Measurements from ENCODE around the gene TMEM178A. TPM values are rescaled to one million over a fixed set of nuclear protein-coding genes. Genes with fewer than 3 reads are reported as not detected.

The TMEM178A gene
- total RNA-seq, 1 experiment from 2014 or later = 7.5 TPM

DNA sequence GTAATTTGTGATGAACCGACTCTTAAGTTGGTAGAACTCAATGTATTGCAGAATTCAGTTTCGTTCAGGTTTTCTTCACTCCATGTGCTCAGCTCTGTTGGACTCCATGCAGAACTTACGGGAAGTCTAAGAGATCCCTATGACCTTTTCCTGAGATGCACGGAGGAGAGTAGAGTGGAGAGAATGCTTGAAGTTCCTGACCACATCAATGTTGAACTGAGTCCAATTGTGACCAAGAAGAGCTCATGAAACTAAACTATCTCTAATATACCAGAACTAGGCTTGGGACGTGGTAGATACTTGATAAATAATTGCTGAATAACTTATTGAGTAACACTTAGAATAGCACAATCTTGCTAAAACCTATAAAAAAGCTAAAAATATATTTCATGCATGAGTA, 47.2 kb downstream of the TMEM178A start:
- no peak overlapping the region for H3K27ac Mint-ChIP-seq
- Histone ChIP-seq H3K4me1 (ENCODE audit: insufficient read depth, low read length) (no peaks in the 10 kb centered on the region), H2BK12ac (ENCODE audit: insufficient read length, low read depth, low read length) (no peak overlapping the region), H3K79me1 (ENCODE audit: insufficient read depth, low read depth, low read length, poor library complexity, severe bottlenecking) (no peaks in the 10 kb centered on the region), H3K27ac (ENCODE audit: insufficient read length, low read depth, low read length) (no peak overlapping the region), H4K91ac (ENCODE audit: insufficient read length, low read depth, low read length) (no peak overlapping the region), H3K23ac (ENCODE audit: insufficient read length, low read depth, low read length) (no peak overlapping the region), H3K9ac (ENCODE audit: extremely low read depth, insufficient read length, low read length) (no peak overlapping the region), H4K8ac (replicated peaks; ENCODE audit: insufficient read length, low read depth, low read length) (no peak overlapping the region), H3K4me2 (ENCODE audit: insufficient read depth, insufficient read length, low read length) (no peak overlapping the region), H3K14ac (ENCODE audit: insufficient read depth, low read length) (no peak overlapping the region), H4K20me1 (ENCODE audit: control insufficient read depth, insufficient read depth, insufficient read length) (no peaks in the 10 kb centered on the region), H3K56ac (ENCODE audit: insufficient read length, low read depth, low read length) (no peak overlapping the region), H3K27me3 (ENCODE audit: insufficient read depth, low read length) (no peaks in the 10 kb centered on the region), H2BK20ac (ENCODE audit: low read depth, low read length, poor library complexity, severe bottlenecking) (no peak overlapping the region), H2AFZ (ENCODE audit: low read length) (no peak overlapping the region), H3K79me2 (ENCODE audit: insufficient read depth, low read length) (no peaks in the 10 kb centered on the region), H3K18ac (ENCODE audit: insufficient read length, low read depth, low read length) (no peak overlapping the region), H2BK15ac (ENCODE audit: low read depth, low read length) (no peak overlapping the region), H3K9me3 (ENCODE audit: control insufficient read depth, low read depth, low read length) (no peaks in the 10 kb centered on the region), H2AK5ac (ENCODE audit: insufficient read length, low read length) (no peak overlapping the region), H2BK120ac (ENCODE audit: low read depth, low read length, poor library complexity, severe bottlenecking) (no peak overlapping the region), H3K4ac (ENCODE audit: low read depth, low read length) (no peak overlapping the region), H3T11ph (ENCODE audit: low read length) (no peak overlapping the region), H3K23me2 (ENCODE audit: insufficient read length, low read depth, low read length, poor library complexity, severe bottlenecking) (no peaks in the 10 kb centered on the region), H4K5ac (ENCODE audit: insufficient read length, low read depth, low read length) (no peak overlapping the region), H2BK5ac (ENCODE audit: insufficient read length, low read length) (no peak overlapping the region)
- H3K4me1 Mint-ChIP-seq = no peaks in the 10 kb centered on the region
- no peak for DNase-seq
- 0 out of 5 replicates have a peak, but pooled peaks cover 0 to 2% of the 10 kb centered on the region in 2 experiments for H3K9me3 Mint-ChIP-seq
- peaks cover 2 to 3% (median 2%) of the 10 kb centered on the region in 3 experiments; a peak in 6 of 7 replicates for H3K36me3 Mint-ChIP-seq (ENCODE audit: insufficient read depth in 1 of 3, low read depth in 3 of 3)
- no CpG with 5 or more reads among the region's 5 CpGs for WGBS (ENCODE audit: extremely low coverage, insufficient read length, low lambda C conversion rate)
- H3K27me3 Mint-ChIP-seq (ENCODE audit: low read depth) = no peaks in the 10 kb centered on the region
- TF ChIP-seq, protein P1, sequence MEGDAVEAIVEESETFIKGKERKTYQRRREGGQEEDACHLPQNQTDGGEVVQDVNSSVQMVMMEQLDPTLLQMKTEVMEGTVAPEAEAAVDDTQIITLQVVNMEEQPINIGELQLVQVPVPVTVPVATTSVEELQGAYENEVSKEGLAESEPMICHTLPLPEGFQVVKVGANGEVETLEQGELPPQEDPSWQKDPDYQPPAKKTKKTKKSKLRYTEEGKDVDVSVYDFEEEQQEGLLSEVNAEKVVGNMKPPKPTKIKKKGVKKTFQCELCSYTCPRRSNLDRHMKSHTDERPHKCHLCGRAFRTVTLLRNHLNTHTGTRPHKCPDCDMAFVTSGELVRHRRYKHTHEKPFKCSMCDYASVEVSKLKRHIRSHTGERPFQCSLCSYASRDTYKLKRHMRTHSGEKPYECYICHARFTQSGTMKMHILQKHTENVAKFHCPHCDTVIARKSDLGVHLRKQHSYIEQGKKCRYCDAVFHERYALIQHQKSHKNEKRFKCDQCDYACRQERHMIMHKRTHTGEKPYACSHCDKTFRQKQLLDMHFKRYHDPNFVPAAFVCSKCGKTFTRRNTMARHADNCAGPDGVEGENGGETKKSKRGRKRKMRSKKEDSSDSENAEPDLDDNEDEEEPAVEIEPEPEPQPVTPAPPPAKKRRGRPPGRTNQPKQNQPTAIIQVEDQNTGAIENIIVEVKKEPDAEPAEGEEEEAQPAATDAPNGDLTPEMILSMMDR (conservative IDR thresholded peaks at IDR 0.05) = no peak
- H3K4me3 Mint-ChIP-seq = no peak overlapping the region

Data from H9 (cell line).